Measurements from ENCODE around the gene SCAPER. TPM values are rescaled to one million over a fixed set of nuclear protein-coding genes. Genes with fewer than 3 reads are reported as not detected.

The SCAPER gene
- total RNA-seq, 1 experiment from 2014 or later: 14.7 TPM

- H3K79me2 ChIP-seq (ENCODE audit: insufficient read depth, low read length): peaks cover 98% of the 10 kb centered on the region
- RAD21 ChIA-PET (ENCODE audit: low non-redundant PET in 1 of 2, low total read pairs in 2 of 2, uncharacterized antibody in 2 of 2, unreplicated experiment in 2 of 2): no interaction called here
- no peaks in the 10 kb centered on the region for H3K36me3 ChIP-seq (ENCODE audit: control insufficient read depth in 1 of 2, insufficient read depth in 2 of 2, low read length in 2 of 2)
- POLR2A ChIA-PET: no interaction called here
- no peaks in the 10 kb centered on the region for H3K9me2 ChIP-seq (ENCODE audit: insufficient read depth)
- H2AFZ ChIP-seq (ENCODE audit: low read depth, low read length, poor library complexity, severe bottlenecking): no peak overlapping the region
- ATAC-seq: no peak
- H3K27me3 ChIP-seq (ENCODE audit: insufficient read depth, low read length): no peaks in the 10 kb centered on the region
- no TSS peak for BruUV-seq (replicated peaks)
- TF ChIP-seq, protein P1, sequence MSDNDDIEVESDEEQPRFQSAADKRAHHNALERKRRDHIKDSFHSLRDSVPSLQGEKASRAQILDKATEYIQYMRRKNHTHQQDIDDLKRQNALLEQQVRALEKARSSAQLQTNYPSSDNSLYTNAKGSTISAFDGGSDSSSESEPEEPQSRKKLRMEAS (IDR thresholded peaks at IDR 0.05): no peak
- TF ChIP-seq, protein P2, sequence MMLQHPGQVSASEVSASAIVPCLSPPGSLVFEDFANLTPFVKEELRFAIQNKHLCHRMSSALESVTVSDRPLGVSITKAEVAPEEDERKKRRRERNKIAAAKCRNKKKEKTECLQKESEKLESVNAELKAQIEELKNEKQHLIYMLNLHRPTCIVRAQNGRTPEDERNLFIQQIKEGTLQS (IDR thresholded peaks at IDR 0.05): no peak
- TF ChIP-seq POLR2AphosphoS5 (IDR thresholded peaks at IDR 0.05; ENCODE audit: low read depth, low read length) (no peak), ZBTB33 (IDR thresholded peaks at IDR 0.05; ENCODE audit: extremely low read depth, insufficient replicate concordance, low read length) (no peak)
- no peak for DNase-seq (ENCODE audit: low read depth, low spot score)
- no peaks in the 10 kb centered on the region for H3K4me1 ChIP-seq (ENCODE audit: control insufficient read depth in 1 of 2, insufficient read depth in 2 of 2, low read length in 2 of 2)
- no peak overlapping the region for H3K4me2 ChIP-seq (ENCODE audit: low read length)
- H3K9me3 ChIP-seq (ENCODE audit: control insufficient read depth in 1 of 2, insufficient read depth in 1 of 2, low read depth in 1 of 2, low read length in 2 of 2): no peaks in the 10 kb centered on the region
- intact Hi-C loops (cut with micrococcal nuclease): no loop called here
- no peak overlapping the region for H3K9ac ChIP-seq (ENCODE audit: low read length)
- 0 out of 2 replicates have a peak, but pooled peaks cover 7% of the 10 kb centered on the region for H4K20me1 ChIP-seq (ENCODE audit: insufficient read depth)
- CTCF ChIA-PET: no interaction called here
- no peak overlapping the region for H3K27ac ChIP-seq (ENCODE audit: low read depth, low read length)
- no peak overlapping the region for H3K4me3 ChIP-seq (replicated peaks in 1 of 2; ENCODE audit: low read depth in 1 of 2, low read length in 2 of 2)
Observed at GRCh38 chr15:76303909-76304308, 601.2 kb downstream of the SCAPER start.

- H3K9me2 ChIP-seq (ENCODE audit: insufficient read depth): no peaks in the 10 kb centered on the region
- no peaks in the 10 kb centered on the region for H3K27me3 ChIP-seq (ENCODE audit: insufficient read depth, low read length)
- DNase-seq (ENCODE audit: low read depth, low spot score) (no peak), ATAC-seq (no peak)
- 0 out of 2 replicates have a peak, but pooled peaks cover 7% of the 10 kb centered on the region for H4K20me1 ChIP-seq (ENCODE audit: insufficient read depth)
- H3K9ac ChIP-seq (ENCODE audit: low read length): no peak overlapping the region
- H3K4me1 ChIP-seq (ENCODE audit: control insufficient read depth in 1 of 2, insufficient read depth in 2 of 2, low read length in 2 of 2): no peaks in the 10 kb centered on the region
- H3K4me3 ChIP-seq (replicated peaks in 1 of 2; ENCODE audit: low read depth in 1 of 2, low read length in 2 of 2): no peak overlapping the region
- intact Hi-C loops (cut with micrococcal nuclease): no loop called here
- ChIA-PET RAD21 (ENCODE audit: low non-redundant PET in 1 of 2, low total read pairs in 2 of 2, uncharacterized antibody in 2 of 2, unreplicated experiment in 2 of 2) (no interaction called here), POLR2A (interaction anchor here (0.8 to 1.0 kb wide), 2 partner anchors 12 to 19 kb away, joined by 3 to 4 read pairs; no protein-coding TSS in a partner anchor), CTCF (no interaction called here)
- no peaks in the 10 kb centered on the region for H3K36me3 ChIP-seq (ENCODE audit: control insufficient read depth in 1 of 2, insufficient read depth in 2 of 2, low read length in 2 of 2)
- no peaks in the 10 kb centered on the region for H3K9me3 ChIP-seq (ENCODE audit: control insufficient read depth in 1 of 2, insufficient read depth in 1 of 2, low read depth in 1 of 2, low read length in 2 of 2)
- H3K79me2 ChIP-seq (ENCODE audit: insufficient read depth, low read length): peaks cover 93% of the 10 kb centered on the region
- BruUV-seq (replicated peaks): no TSS peak
- no peak overlapping the region for H3K4me2 ChIP-seq (ENCODE audit: low read length)
- H2AFZ ChIP-seq (ENCODE audit: low read depth, low read length, poor library complexity, severe bottlenecking): no peak overlapping the region
- no peak overlapping the region for H3K27ac ChIP-seq (ENCODE audit: low read depth, low read length)
- TF ChIP-seq CBX3 (IDR thresholded peaks at IDR 0.05; ENCODE audit: low read depth) (no peak), EZH2phosphoT487 (IDR thresholded peaks at IDR 0.05; ENCODE audit: borderline replicate concordance) (no peak), ZFX (IDR thresholded peaks at IDR 0.05) (no peak), TCF7L2 (IDR thresholded peaks at IDR 0.05; ENCODE audit: borderline replicate concordance, extremely low read depth, insufficient read depth, insufficient read length) (no peak), REST (IDR thresholded peaks at IDR 0.05; ENCODE audit: low read depth) (no peak), POLR2A (IDR thresholded peaks at IDR 0.05; ENCODE audit: borderline replicate concordance, extremely low read depth, insufficient read depth, insufficient read length) (no peak)
- TF ChIP-seq, protein P2 (IDR thresholded peaks at IDR 0.05): no peak
- TF ChIP-seq, protein P3, sequence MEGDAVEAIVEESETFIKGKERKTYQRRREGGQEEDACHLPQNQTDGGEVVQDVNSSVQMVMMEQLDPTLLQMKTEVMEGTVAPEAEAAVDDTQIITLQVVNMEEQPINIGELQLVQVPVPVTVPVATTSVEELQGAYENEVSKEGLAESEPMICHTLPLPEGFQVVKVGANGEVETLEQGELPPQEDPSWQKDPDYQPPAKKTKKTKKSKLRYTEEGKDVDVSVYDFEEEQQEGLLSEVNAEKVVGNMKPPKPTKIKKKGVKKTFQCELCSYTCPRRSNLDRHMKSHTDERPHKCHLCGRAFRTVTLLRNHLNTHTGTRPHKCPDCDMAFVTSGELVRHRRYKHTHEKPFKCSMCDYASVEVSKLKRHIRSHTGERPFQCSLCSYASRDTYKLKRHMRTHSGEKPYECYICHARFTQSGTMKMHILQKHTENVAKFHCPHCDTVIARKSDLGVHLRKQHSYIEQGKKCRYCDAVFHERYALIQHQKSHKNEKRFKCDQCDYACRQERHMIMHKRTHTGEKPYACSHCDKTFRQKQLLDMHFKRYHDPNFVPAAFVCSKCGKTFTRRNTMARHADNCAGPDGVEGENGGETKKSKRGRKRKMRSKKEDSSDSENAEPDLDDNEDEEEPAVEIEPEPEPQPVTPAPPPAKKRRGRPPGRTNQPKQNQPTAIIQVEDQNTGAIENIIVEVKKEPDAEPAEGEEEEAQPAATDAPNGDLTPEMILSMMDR (IDR thresholded peaks at IDR 0.05 in 2 of 3, conservative IDR thresholded peaks at IDR 0.05 in 1 of 3; ENCODE audit: borderline replicate concordance in 1 of 3, insufficient read depth in 1 of 3, low read depth in 2 of 3, low read length in 2 of 3): no peak
Observed at GRCh38 chr15:76299786-76300185, 605.4 kb downstream of the SCAPER start.

All from HCT116 (cell line).